ENCODE data around the gene SLC24A3. TPM values are rescaled to one million over a fixed set of nuclear protein-coding genes. Genes with fewer than 3 reads are reported as not detected.

Gene SLC24A3
- polyA plus RNA-seq, 1 donor (not counting 4 experiments of a cell fraction or from before 2014, with no cell fraction given): 0.17 TPM

- Histone ChIP-seq H3K9me1 (ENCODE audit: control insufficient read depth, extremely low read depth, insufficient read depth, low read length) (no peaks in the 10 kb centered on the region), H3K9me3 (ENCODE audit: control insufficient read depth, low read depth, low read length) (peaks cover 3% of the 10 kb centered on the region), H3K36me3 (ENCODE audit: control insufficient read depth in 2 of 2, extremely low read depth in 1 of 2, insufficient read depth in 2 of 2, low read length in 2 of 2) (no peaks in the 10 kb centered on the region), H3K4me3 (ENCODE audit: control insufficient read depth in 2 of 3, extremely low read depth in 1 of 3, insufficient read depth in 2 of 3, low read depth in 1 of 3, low read length in 3 of 3) (no peak overlapping the region), H3K4me1 (ENCODE audit: control insufficient read depth, extremely low read depth, insufficient read depth, low read length) (no peaks in the 10 kb centered on the region), H2AFZ (ENCODE audit: control insufficient read depth, low read length) (no peak overlapping the region), H3K27ac (ENCODE audit: control insufficient read depth, insufficient read depth, low read length) (no peak overlapping the region), H3K4me2 (ENCODE audit: control insufficient read depth, extremely low read depth, insufficient read depth, low read depth, low read length) (no peak overlapping the region), H3K79me2 (ENCODE audit: control insufficient read depth, insufficient read depth, low read length) (no peaks in the 10 kb centered on the region), H3K27me3 (ENCODE audit: control insufficient read depth, extremely low read depth, insufficient read depth, low read length) (no peaks in the 10 kb centered on the region), H3K9ac (ENCODE audit: control insufficient read depth, extremely low read depth, insufficient read depth, low read length) (no peak overlapping the region), H4K20me1 (ENCODE audit: control insufficient read depth, extremely low read depth, insufficient read depth, low read length) (no peaks in the 10 kb centered on the region)
- DNase-seq (ENCODE audit: low read depth, low spot score) (no peak), FAIRE-seq (no peak)
- dilution Hi-C loops (cut with MboI; ENCODE audit: extremely low pct_ligation_motif_present, low sequenced_read_pairs): no loop called here
- TF ChIP-seq EZH2 (IDR thresholded peaks at IDR 0.05; ENCODE audit: low read length): no peak
- no peak for TF ChIP-seq CTCF (optimal IDR thresholded peaks at IDR 0.05 in 1 of 3, IDR thresholded peaks at IDR 0.05 in 1 of 3, conservative IDR thresholded peaks at IDR 0.05 in 1 of 3; ENCODE audit: extremely low read depth in 1 of 3, insufficient read depth in 2 of 3, low read length in 3 of 3)
Observed at GRCh38 chr20:19300395-19300794, 88.0 kb downstream of the SLC24A3 start.

- Histone ChIP-seq H2AFZ (ENCODE audit: control insufficient read depth, low read length) (no peak overlapping the region), H4K20me1 (ENCODE audit: control insufficient read depth, extremely low read depth, insufficient read depth, low read length) (no peaks in the 10 kb centered on the region), H3K9ac (ENCODE audit: control insufficient read depth, extremely low read depth, insufficient read depth, low read length) (no peak overlapping the region), H3K36me3 (ENCODE audit: control insufficient read depth in 2 of 2, extremely low read depth in 1 of 2, insufficient read depth in 2 of 2, low read length in 2 of 2) (no peaks in the 10 kb centered on the region), H3K9me1 (ENCODE audit: control insufficient read depth, extremely low read depth, insufficient read depth, low read length) (no peaks in the 10 kb centered on the region), H3K79me2 (ENCODE audit: control insufficient read depth, insufficient read depth, low read length) (no peaks in the 10 kb centered on the region), H3K27me3 (ENCODE audit: control insufficient read depth, extremely low read depth, insufficient read depth, low read length) (no peaks in the 10 kb centered on the region), H3K4me3 (ENCODE audit: control insufficient read depth in 2 of 3, extremely low read depth in 1 of 3, insufficient read depth in 2 of 3, low read depth in 1 of 3, low read length in 3 of 3) (no peak overlapping the region), H3K9me3 (ENCODE audit: control insufficient read depth, low read depth, low read length) (peaks cover 3% of the 10 kb centered on the region), H3K4me2 (ENCODE audit: control insufficient read depth, extremely low read depth, insufficient read depth, low read depth, low read length) (no peak overlapping the region), H3K4me1 (ENCODE audit: control insufficient read depth, extremely low read depth, insufficient read depth, low read length) (no peaks in the 10 kb centered on the region), H3K27ac (ENCODE audit: control insufficient read depth, insufficient read depth, low read length) (no peak overlapping the region)
- DNase-seq (ENCODE audit: low read depth, low spot score) (no peak), FAIRE-seq (no peak)
- dilution Hi-C loops (cut with MboI; ENCODE audit: extremely low pct_ligation_motif_present, low sequenced_read_pairs): no loop called here
- no peak for TF ChIP-seq CTCF (optimal IDR thresholded peaks at IDR 0.05 in 1 of 3, IDR thresholded peaks at IDR 0.05 in 1 of 3, conservative IDR thresholded peaks at IDR 0.05 in 1 of 3; ENCODE audit: extremely low read depth in 1 of 3, insufficient read depth in 2 of 3, low read length in 3 of 3)
- no peak for TF ChIP-seq EZH2 (IDR thresholded peaks at IDR 0.05; ENCODE audit: low read length)
Observed at GRCh38 chr20:19301142-19301541, 88.7 kb downstream of the SLC24A3 start.
